Esophagus muscularis mucosa (tissue), 4 donors: ENCODE results near the gene TBKBP1. TPM values are rescaled to one million over a fixed set of nuclear protein-coding genes. Genes with fewer than 3 reads are reported as not detected.

Source experiments
- DNase-seq: peaks from one replicate; pipeline ENCODE4 v3.0.0-alpha.2; 2017; ENCODE audit errors: extremely low spot score
- H3K27ac ChIP-seq, 4 donors: fragments of 200-600 bp; sonication (generic); replicated peaks in 1 of 4; 1 replicate in 3 of 4; 2 replicates in 1 of 4; pipeline ENCODE4 v1.5.1; 2016 to 2019; ENCODE audit warnings: mild to moderate bottlenecking in 1 of 4
- H3K27me3 ChIP-seq, 4 donors: fragments of 200-600 bp; sonication (generic); one replicate each; pipeline versions ENCODE4 v1.5.1 to v1.6.0; 2016 to 2019
- H3K36me3 ChIP-seq, 4 donors: fragments of 200-600 bp; sonication (generic); one replicate each; pipeline ENCODE4 v1.5.1; 2016 to 2019
- H3K4me1 ChIP-seq, 4 donors: fragments of 200-600 bp; sonication (generic); one replicate each; pipeline ENCODE4 v1.5.1; 2016 to 2019
- H3K4me3 ChIP-seq, 4 donors: fragments of 200-600 bp; sonication (generic); 1 replicate in 2 of 4; 2 replicates in 2 of 4; pipeline ENCODE4 v1.5.1; 2016 to 2019; ENCODE audit warnings: mild to moderate bottlenecking in 4 of 4, moderate library complexity in 1 of 4
- H3K9me3 ChIP-seq, 4 donors: fragments of 200-600 bp; sonication (generic); 1 replicate in 3 of 4; 2 replicates in 1 of 4; pipeline ENCODE4 v1.5.1; 2016 to 2019
- EP300 ChIP-seq: sonication (generic); formaldehyde crosslinking; IDR thresholded peaks from one replicate; pipeline ENCODE4 v1.6.1; 2017; ENCODE audit warnings: antibody characterized with exemption
- POLR2A ChIP-seq: fragments of 450-650 bp; IDR thresholded peaks from one replicate; pipeline ENCODE4 v1.6.1; 2017; ENCODE audit warnings: antibody characterized with exemption, moderate library complexity, mild to moderate bottlenecking, low read depth
- POLR2AphosphoS5 ChIP-seq, 2 donors: sonication (generic); formaldehyde crosslinking; IDR thresholded peaks; one replicate each; pipeline ENCODE4 v1.6.1; 2017; ENCODE audit warnings: antibody characterized with exemption in 2 of 2
- WGBS: methylation state at CpG from one replicate; pipeline ENCODE4 v1.1.5; 2018; 5-methylcytosine and 5-hydroxymethylcytosine counted together
- intact Hi-C: fragments of 100-400 bp; cut with DNase I; formaldehyde crosslinking; loops from one replicate; pipeline ENCODE4 v1.15.1; 2023
- total RNA-seq, 4 donors: library from RNA; depleted of rRNA; stranded (reverse); fragments of >200 nt; gene quantifications; one replicate each; pipeline versions ENCODE4 v1.1.0 to v1.2.1, GENCODE V29; 2016
- TF ChIP-seq, protein P1 (sequence below), 3 experiments: fragments of 200-600 bp in 2 of 3; fragments of 450-650 bp in 1 of 3; sonication (generic) in 2 of 3; IDR thresholded peaks; one replicate each; pipeline ENCODE4 v1.5.1; 2017 to 2019; ENCODE audit warnings: antibody characterized with exemption in 3 of 3, mild to moderate bottlenecking in 2 of 3, moderate library complexity in 1 of 3

Gene TBKBP1
- total RNA-seq, 4 donors from 2014 or later: 11.9 to 26.9 (median 21.2) TPM

DNA sequence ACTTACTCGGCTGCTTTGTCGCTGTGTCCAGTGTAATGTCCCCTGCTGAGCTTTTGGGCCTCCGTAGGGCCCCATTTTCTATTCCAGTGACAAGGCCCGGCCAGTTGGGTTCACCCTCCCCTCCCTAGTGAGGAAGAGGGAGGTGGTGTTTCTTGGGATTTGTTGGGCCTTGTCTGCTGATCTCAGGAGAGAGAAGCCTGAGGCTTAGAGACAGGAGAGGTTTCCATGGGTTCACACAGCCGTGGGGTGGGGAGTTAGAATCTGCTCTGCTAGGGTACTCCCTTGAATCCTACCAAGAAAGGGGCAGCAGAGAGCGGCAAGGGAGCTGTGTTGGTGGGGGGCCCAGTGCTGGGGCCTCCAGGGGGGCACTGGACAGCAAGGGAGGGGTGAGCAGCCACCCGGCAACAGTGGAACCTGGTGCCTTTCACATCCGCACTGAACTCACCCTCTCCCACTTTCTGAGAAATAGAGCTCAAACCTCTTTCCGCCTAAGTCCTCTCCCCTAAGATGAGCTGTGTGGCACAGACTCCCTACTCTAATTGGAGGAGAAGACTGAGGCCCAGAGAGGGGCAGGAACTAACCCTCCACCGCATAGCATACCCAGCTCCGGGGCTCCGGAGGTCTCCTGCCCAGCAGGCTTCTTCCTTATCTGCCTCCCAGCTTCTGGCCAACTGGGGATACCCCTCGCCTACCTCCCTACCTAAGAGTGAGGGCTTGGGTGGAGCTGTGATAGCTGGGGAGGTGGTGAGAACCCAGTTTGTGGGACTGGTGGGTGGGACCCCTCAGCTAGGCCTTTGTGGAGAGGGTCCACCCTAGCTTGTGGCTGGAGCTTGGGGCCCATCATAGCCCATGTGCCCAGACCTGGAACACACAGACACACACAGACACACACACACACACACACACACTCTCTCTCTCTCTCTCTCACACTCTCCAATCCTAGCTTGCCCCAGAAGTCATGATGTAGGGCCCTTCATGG lies 6.8 kb downstream of the TBKBP1 start:
- WGBS: 92% methylated on average over 8 of the region's 13 CpGs
- Histone ChIP-seq H3K27me3 (no peaks in the 10 kb centered on the region), H3K9me3 (no peaks in the 10 kb centered on the region), H3K4me3 (no peak overlapping the region), H3K27ac (no peak overlapping the region), H3K4me1 (peaks cover 5 to 47% (median 30%) of the 10 kb centered on the region in 4 donors), H3K36me3 (peaks cover 8 to 53% (median 47%) of the 10 kb centered on the region in 4 donors)
- DNase-seq: no peak
- intact Hi-C loops: loop anchor here (10.0 kb wide), 2 partner anchors 84 to 194 kb away; partner anchors contain the start of gene SP2
- no peak for TF ChIP-seq POLR2A
- TF ChIP-seq EP300: no peak
- TF ChIP-seq POLR2AphosphoS5 (IDR thresholded peaks at IDR 0.05): no peak
- TF ChIP-seq, protein P1, sequence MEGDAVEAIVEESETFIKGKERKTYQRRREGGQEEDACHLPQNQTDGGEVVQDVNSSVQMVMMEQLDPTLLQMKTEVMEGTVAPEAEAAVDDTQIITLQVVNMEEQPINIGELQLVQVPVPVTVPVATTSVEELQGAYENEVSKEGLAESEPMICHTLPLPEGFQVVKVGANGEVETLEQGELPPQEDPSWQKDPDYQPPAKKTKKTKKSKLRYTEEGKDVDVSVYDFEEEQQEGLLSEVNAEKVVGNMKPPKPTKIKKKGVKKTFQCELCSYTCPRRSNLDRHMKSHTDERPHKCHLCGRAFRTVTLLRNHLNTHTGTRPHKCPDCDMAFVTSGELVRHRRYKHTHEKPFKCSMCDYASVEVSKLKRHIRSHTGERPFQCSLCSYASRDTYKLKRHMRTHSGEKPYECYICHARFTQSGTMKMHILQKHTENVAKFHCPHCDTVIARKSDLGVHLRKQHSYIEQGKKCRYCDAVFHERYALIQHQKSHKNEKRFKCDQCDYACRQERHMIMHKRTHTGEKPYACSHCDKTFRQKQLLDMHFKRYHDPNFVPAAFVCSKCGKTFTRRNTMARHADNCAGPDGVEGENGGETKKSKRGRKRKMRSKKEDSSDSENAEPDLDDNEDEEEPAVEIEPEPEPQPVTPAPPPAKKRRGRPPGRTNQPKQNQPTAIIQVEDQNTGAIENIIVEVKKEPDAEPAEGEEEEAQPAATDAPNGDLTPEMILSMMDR (IDR thresholded peaks at IDR 0.05): no peak

DNA sequence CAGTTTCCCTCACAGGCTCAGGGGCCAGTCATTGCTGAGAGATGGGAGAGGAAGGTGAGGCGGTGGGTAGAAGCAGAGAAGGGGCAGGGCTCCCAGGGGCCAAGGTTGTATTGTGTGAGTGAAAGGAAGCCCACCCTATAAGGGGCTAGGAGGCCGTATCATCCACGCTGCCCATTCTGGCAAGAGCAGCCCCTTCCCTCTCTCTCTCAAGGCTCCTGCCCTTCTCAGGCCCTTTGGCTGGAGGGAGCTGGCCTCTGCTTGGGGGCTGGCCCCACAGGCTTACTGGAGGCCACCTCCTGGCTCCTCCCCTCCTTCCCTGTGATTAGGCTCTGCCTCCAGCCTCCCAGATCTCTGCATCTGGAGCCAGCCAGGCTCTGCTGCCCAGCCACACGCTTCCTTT lies 7.6 kb downstream of the TBKBP1 start:
- Histone ChIP-seq H3K4me3 (no peak overlapping the region), H3K27me3 (no peaks in the 10 kb centered on the region), H3K4me1 (peaks cover 14 to 47% (median 33%) of the 10 kb centered on the region in 4 donors), H3K36me3 (peaks cover 8 to 52% (median 46%) of the 10 kb centered on the region in 4 donors), H3K9me3 (no peaks in the 10 kb centered on the region), H3K27ac (no peak overlapping the region)
- intact Hi-C loops: loop anchor here (10.0 kb wide), 2 partner anchors 83 to 193 kb away; partner anchors contain the start of gene SP2
- no peak for DNase-seq
- WGBS: 92% methylated on average over 4 of the region's 4 CpGs
- TF ChIP-seq POLR2A (no peak), POLR2AphosphoS5 (IDR thresholded peaks at IDR 0.05) (no peak), EP300 (no peak)
- TF ChIP-seq, protein P1 (IDR thresholded peaks at IDR 0.05): no peak

DNA sequence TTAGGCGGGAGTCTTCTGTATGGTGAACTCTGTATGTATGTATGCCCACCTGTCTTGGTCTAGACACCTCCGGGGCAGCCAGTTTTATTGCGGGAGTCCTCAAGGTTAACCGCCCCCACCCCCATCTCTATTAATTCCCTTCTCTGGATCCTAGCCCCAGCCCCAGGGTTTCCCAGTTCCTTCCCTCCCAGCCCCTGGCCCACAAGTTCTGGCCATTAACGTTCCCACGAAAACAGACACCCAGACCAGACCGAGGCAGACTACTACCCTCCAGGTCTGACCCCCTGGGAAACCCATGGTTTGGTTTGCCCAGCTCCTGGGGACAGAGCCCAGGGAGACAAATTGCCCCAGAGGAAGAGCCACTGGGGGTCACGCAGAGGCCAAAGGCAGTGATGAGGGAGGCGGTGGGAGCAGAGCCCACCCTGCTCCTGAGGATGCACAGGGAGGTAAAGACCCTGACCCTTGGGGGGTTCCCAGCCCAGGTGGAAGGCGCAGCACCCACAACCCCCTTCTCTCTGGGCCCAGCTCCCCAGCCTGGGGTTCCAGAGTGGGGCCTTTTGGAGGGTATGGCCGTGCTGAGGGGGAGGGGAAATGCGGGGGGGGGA lies 8.5 kb downstream of the TBKBP1 start:
- no peak for TF ChIP-seq POLR2AphosphoS5 (IDR thresholded peaks at IDR 0.05)
- no peak for DNase-seq
- H3K4me3 ChIP-seq: no peak overlapping the region
- intact Hi-C loops: loop anchor here (10.0 kb wide), 2 partner anchors 82 to 192 kb away; partner anchors contain the start of gene SP2
- 76% methylated on average over 9 of the region's 12 CpGs for WGBS
- H3K9me3 ChIP-seq: no peaks in the 10 kb centered on the region
- peaks cover 22 to 51% (median 39%) of the 10 kb centered on the region in 4 donors for H3K4me1 ChIP-seq
- H3K27me3 ChIP-seq: no peaks in the 10 kb centered on the region
- no peak overlapping the region for H3K27ac ChIP-seq
- H3K36me3 ChIP-seq: peaks cover 8 to 45% (median 38%) of the 10 kb centered on the region in 4 donors

DNA sequence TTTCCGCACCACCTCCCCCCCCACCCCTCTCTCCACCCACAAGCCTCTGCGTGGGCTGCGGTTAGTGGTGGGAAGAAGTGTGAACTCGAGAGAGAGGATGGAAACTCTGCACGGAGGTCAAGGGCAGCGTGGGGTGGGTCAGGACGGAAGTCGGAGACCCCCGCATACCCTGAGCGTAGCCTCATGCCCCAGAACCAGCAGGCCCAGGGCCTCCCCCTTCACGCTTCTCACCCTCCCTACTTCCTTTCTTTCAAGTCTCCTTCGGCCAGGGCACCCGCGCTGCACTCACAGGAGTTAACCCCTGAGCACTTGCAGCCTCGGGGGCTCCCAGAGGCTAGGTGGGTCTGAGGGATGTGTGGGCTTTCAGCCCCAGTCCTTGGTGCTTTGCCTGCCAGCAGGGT lies 9.2 kb downstream of the TBKBP1 start:
- Histone ChIP-seq H3K36me3 (peaks cover 8 to 48% (median 36%) of the 10 kb centered on the region in 4 donors), H3K4me1 (peaks cover 27 to 58% (median 45%) of the 10 kb centered on the region in 4 donors), H3K4me3 (no peak overlapping the region), H3K27me3 (no peaks in the 10 kb centered on the region), H3K9me3 (no peaks in the 10 kb centered on the region), H3K27ac (no peak overlapping the region)
- TF ChIP-seq POLR2AphosphoS5 (IDR thresholded peaks at IDR 0.05) (no peak), POLR2A (no peak), EP300 (no peak)
- TF ChIP-seq, protein P1 (IDR thresholded peaks at IDR 0.05): no peak
- DNase-seq: no peak
- intact Hi-C loops: loop anchor here (10.0 kb wide), 2 partner anchors 82 to 192 kb away; partner anchors contain the start of gene SP2
- 74% methylated on average over 15 of the region's 15 CpGs for WGBS

DNA sequence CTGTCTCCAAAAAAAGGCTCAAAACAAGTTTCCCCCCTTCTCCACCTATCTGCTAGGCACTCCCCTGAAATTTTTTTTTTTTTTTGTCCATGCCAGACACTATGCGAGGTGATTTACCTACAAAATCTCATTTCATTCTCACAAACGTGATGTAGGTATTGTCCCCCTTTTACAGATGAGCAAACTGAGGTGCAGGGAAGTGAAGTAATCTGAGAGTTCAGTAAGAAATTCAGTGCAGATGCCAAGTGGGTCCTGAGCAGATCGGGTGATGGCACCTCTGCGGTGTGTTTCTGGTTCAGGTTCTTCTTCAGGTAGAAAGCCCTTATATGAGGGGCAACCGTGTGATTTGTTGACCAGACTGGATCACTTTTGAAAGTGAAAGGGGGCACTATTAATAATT lies 9.7 kb downstream of the TBKBP1 start:
- Histone ChIP-seq H3K9me3 (no peaks in the 10 kb centered on the region), H3K4me1 (peaks cover 29 to 60% (median 49%) of the 10 kb centered on the region in 4 donors), H3K27me3 (no peaks in the 10 kb centered on the region), H3K27ac (no peak overlapping the region), H3K36me3 (peaks cover 8 to 48% (median 34%) of the 10 kb centered on the region in 4 donors), H3K4me3 (no peak overlapping the region)
- WGBS: 92% methylated on average over 5 of the region's 5 CpGs
- intact Hi-C loops: loop anchor here (10.0 kb wide), 2 partner anchors 81 to 191 kb away; partner anchors contain the start of gene SP2
- DNase-seq: no peak
- TF ChIP-seq POLR2AphosphoS5 (IDR thresholded peaks at IDR 0.05) (no peak), EP300 (no peak), POLR2A (no peak)
- TF ChIP-seq, protein P1 (IDR thresholded peaks at IDR 0.05): no peak
